ENCODE data around the gene CCAR1.
A peak's percentile ranks its signal among the peaks of the same experiment; 100 is the strongest.

CCAR1 gene

GRCh38 chr10:68720793-68721672, at the start of gene CCAR1:
Gene CCAR1, plus strand, starts transcription at chr10:68721239. Its CDS starts 1,266 bp downstream, at chr10:68722505.
- H3K27me3 ChIP-seq (ENCODE audit: low read depth, low read length): no peaks in the 10 kb centered on the region

GRCh38 chr10:68684413-68684812, 36.6 kb upstream of the CCAR1 start:
- Histone ChIP-seq H3K4me2 (ENCODE audit: low read length) (peak overlapping the region; percentile 64), H2AFZ (ENCODE audit: low read depth, low read length) (peak overlapping the region; percentile 89), H4K20me1 (ENCODE audit: insufficient read depth, low read length) (no peaks in the 10 kb centered on the region), H3K4me3 (ENCODE audit: low read length) (peak overlapping the region; percentile 60), H3K9ac (ENCODE audit: low read length) (peak overlapping the region; percentile 21), H3K79me2 (ENCODE audit: low read length) (no peaks in the 10 kb centered on the region), H3K9me3 (ENCODE audit: insufficient read depth, low read length) (no peaks in the 10 kb centered on the region), H3K4me1 (ENCODE audit: low read length) (peaks cover 5% of the 10 kb centered on the region), H3K27ac (ENCODE audit: low read length) (no peak overlapping the region), H3K36me3 (replicated peaks; ENCODE audit: low read depth, low read length) (no peaks in the 10 kb centered on the region), H3K27me3 (ENCODE audit: low read depth, low read length) (no peaks in the 10 kb centered on the region)
- TF ChIP-seq EZH2phosphoT487 (IDR thresholded peaks at IDR 0.05; ENCODE audit: low read depth): no peak
- TF ChIP-seq CTCF (IDR thresholded peaks at IDR 0.05; ENCODE audit: low read depth, low read length): no peak

More at GRCh38 chr10:68720793-68721672, at the start of gene CCAR1:
- Histone ChIP-seq H3K79me2 (ENCODE audit: low read length) (peaks cover 27% of the 10 kb centered on the region), H3K4me1 (ENCODE audit: low read length) (peaks cover 7% of the 10 kb centered on the region), H3K9ac (ENCODE audit: low read length) (peak within 1 kb of the TSS; percentile 94), H3K27ac (ENCODE audit: low read length) (peak within 1 kb of the TSS; percentile 73), H3K4me3 (ENCODE audit: low read length) (peak within 1 kb of the TSS; percentile 90), H2AFZ (ENCODE audit: low read depth, low read length) (peak within 1 kb of the TSS; percentile 32; the same call in 1 of the 2 replicates), H3K36me3 (replicated peaks; ENCODE audit: low read depth, low read length) (no peaks in the 10 kb centered on the region), H4K20me1 (ENCODE audit: insufficient read depth, low read length) (no peaks in the 10 kb centered on the region), H3K9me3 (ENCODE audit: insufficient read depth, low read length) (no peaks in the 10 kb centered on the region), H3K4me2 (ENCODE audit: low read length) (peak within 1 kb of the TSS; percentile 86)
- TF ChIP-seq EZH2phosphoT487 (IDR thresholded peaks at IDR 0.05; ENCODE audit: low read depth) (no peak), CTCF (IDR thresholded peaks at IDR 0.05; ENCODE audit: low read depth, low read length) (no peak)

- no peaks in the 10 kb centered on the region for H3K27me3 ChIP-seq (ENCODE audit: low read depth, low read length)
- H3K4me1 ChIP-seq (ENCODE audit: low read length): no peaks in the 10 kb centered on the region
- H3K79me2 ChIP-seq (ENCODE audit: low read length): no peaks in the 10 kb centered on the region
- TF ChIP-seq EZH2phosphoT487 (IDR thresholded peaks at IDR 0.05; ENCODE audit: low read depth): no peak
- no peak for TF ChIP-seq CTCF (IDR thresholded peaks at IDR 0.05; ENCODE audit: low read depth, low read length)
- H2AFZ ChIP-seq (ENCODE audit: low read depth, low read length): no peak overlapping the region
- no peaks in the 10 kb centered on the region for H3K9me3 ChIP-seq (ENCODE audit: insufficient read depth, low read length)
- no peaks in the 10 kb centered on the region for H3K36me3 ChIP-seq (replicated peaks; ENCODE audit: low read depth, low read length)
- H3K9ac ChIP-seq (ENCODE audit: low read length): no peak overlapping the region
- no peak overlapping the region for H3K27ac ChIP-seq (ENCODE audit: low read length)
- H3K4me2 ChIP-seq (ENCODE audit: low read length): no peak overlapping the region
- no peaks in the 10 kb centered on the region for H4K20me1 ChIP-seq (ENCODE audit: insufficient read depth, low read length)
- H3K4me3 ChIP-seq (ENCODE audit: low read length): no peak overlapping the region
Observed at GRCh38 chr10:68696018-68696417, 25.0 kb upstream of the CCAR1 start.

- no peak overlapping the region for H3K9ac ChIP-seq (ENCODE audit: low read length)
- no peaks in the 10 kb centered on the region for H3K4me1 ChIP-seq (ENCODE audit: low read length)
- no peaks in the 10 kb centered on the region for H3K9me3 ChIP-seq (ENCODE audit: insufficient read depth, low read length)
- H3K4me3 ChIP-seq (ENCODE audit: low read length): no peak overlapping the region
- TF ChIP-seq EZH2phosphoT487 (IDR thresholded peaks at IDR 0.05; ENCODE audit: low read depth): no peak
- no peak for TF ChIP-seq CTCF (IDR thresholded peaks at IDR 0.05; ENCODE audit: low read depth, low read length)
- H3K36me3 ChIP-seq (replicated peaks; ENCODE audit: low read depth, low read length): no peaks in the 10 kb centered on the region
- H3K4me2 ChIP-seq (ENCODE audit: low read length): no peak overlapping the region
- H4K20me1 ChIP-seq (ENCODE audit: insufficient read depth, low read length): no peaks in the 10 kb centered on the region
- H3K79me2 ChIP-seq (ENCODE audit: low read length): no peaks in the 10 kb centered on the region
- no peak overlapping the region for H2AFZ ChIP-seq (ENCODE audit: low read depth, low read length)
- no peaks in the 10 kb centered on the region for H3K27me3 ChIP-seq (ENCODE audit: low read depth, low read length)
- H3K27ac ChIP-seq (ENCODE audit: low read length): no peak overlapping the region
Observed at GRCh38 chr10:68697106-68697505, 23.9 kb upstream of the CCAR1 start.

Measured in OCI-LY3 (cell line).